Naive thymus-derived CD4-positive, alpha-beta T cell (primary cell): ENCODE measurements around the gene PRKN. TPM values are rescaled to one million over a fixed set of nuclear protein-coding genes. Genes with fewer than 3 reads are reported as not detected.

ENCODE experiments used
- ATAC-seq: fragments of 150-1000 bp; cut with Tn5 transposase; 2 replicates; pipeline ENCODE4 v1.10.0; 2021; ENCODE audit warnings: mild to moderate bottlenecking, moderate library complexity
- CTCF ChIA-PET: fragments of 350-600 bp; sonication (Branson Sonifier 250); formaldehyde crosslinking; loops from one replicate; lab custom pipeline; 2021; ENCODE audit warnings: antibody characterized with exemption; lab: Charles Lee
- POLR2A ChIA-PET: fragments of 350-600 bp; sonication (Branson Sonifier 250); formaldehyde crosslinking; loops from one replicate; lab custom pipeline; 2021; ENCODE audit warnings: antibody characterized with exemption, inconsistent platforms; lab: Charles Lee
- DNase-seq, 9 donors: peaks; one replicate each; pipeline versions ENCODE4 v3.0.0 to v3.0.0-alpha.2; 2020 to 2022; ENCODE audit warnings: mixed read lengths in 1 of 9
- H3K27ac ChIP-seq: one replicate; pipeline ENCODE4 v1.7.0; 2013; ENCODE audit warnings: mild to moderate bottlenecking, low read depth, low read length, moderate library complexity
- H3K27me3 ChIP-seq, 2 donors: one replicate each; pipeline ENCODE4 v1.7.0; 2013; ENCODE audit warnings: low read length in 2 of 2, mild to moderate bottlenecking in 2 of 2, moderate library complexity in 2 of 2; ENCODE audit not compliant: control insufficient read depth in 2 of 2, insufficient read depth in 2 of 2
- H3K36me3 ChIP-seq, 3 experiments: 1 replicate in 2 of 3; 2 replicates in 1 of 3; pipeline ENCODE4 v1.7.0; 2013; ENCODE audit warnings: low read length in 3 of 3, mild to moderate bottlenecking in 3 of 3, moderate library complexity in 1 of 3; ENCODE audit not compliant: insufficient read depth in 3 of 3, control insufficient read depth in 2 of 3
- H3K4me1 ChIP-seq, 2 donors: one replicate each; pipeline ENCODE4 v1.7.0; 2013; ENCODE audit warnings: low read length in 2 of 2, mild to moderate bottlenecking in 2 of 2, moderate library complexity in 1 of 2; ENCODE audit not compliant: control insufficient read depth in 2 of 2, insufficient read depth in 2 of 2
- H3K4me3 ChIP-seq: 2 replicates; pipeline ENCODE4 v1.7.0; 2013; ENCODE audit warnings: mild to moderate bottlenecking, low read length
- H3K9me3 ChIP-seq, 3 experiments: 1 replicate in 2 of 3; 2 replicates in 1 of 3; pipeline ENCODE4 v1.7.0; 2013; ENCODE audit warnings: low read length in 3 of 3; ENCODE audit not compliant: control insufficient read depth in 2 of 3
- H3K27ac Mint-ChIP-seq, 9 donors: one replicate each; pipeline ENCODE4 v1.8.0; 2020 to 2022; ENCODE audit warnings: mixed read lengths in 9 of 9, mild to moderate bottlenecking in 8 of 9, moderate library complexity in 5 of 9, inconsistent platforms in 2 of 9
- H3K27me3 Mint-ChIP-seq, 5 donors: one replicate each; pipeline ENCODE4 v1.8.0; 2021 to 2022; ENCODE audit warnings: mixed read lengths in 5 of 5, mild to moderate bottlenecking in 1 of 5
- H3K36me3 Mint-ChIP-seq, 5 donors: one replicate each; pipeline ENCODE4 v1.8.0; 2020 to 2022; ENCODE audit warnings: mixed read lengths in 5 of 5, mild to moderate bottlenecking in 3 of 5, inconsistent platforms in 1 of 5
- H3K4me1 Mint-ChIP-seq, 7 donors: one replicate each; pipeline ENCODE4 v1.8.0; 2020 to 2022; ENCODE audit warnings: mixed read lengths in 7 of 7, mild to moderate bottlenecking in 3 of 7, inconsistent platforms in 1 of 7
- H3K4me3 Mint-ChIP-seq, 10 donors: one replicate each; pipeline ENCODE4 v1.8.0; 2020 to 2022; ENCODE audit warnings: mild to moderate bottlenecking in 10 of 10, mixed read lengths in 10 of 10, moderate library complexity in 6 of 10, inconsistent platforms in 2 of 10
- H3K9me3 Mint-ChIP-seq, 11 donors: one replicate each; pipeline ENCODE4 v1.8.0; 2020 to 2022; ENCODE audit warnings: mixed read lengths in 11 of 11, mild to moderate bottlenecking in 4 of 11, inconsistent platforms in 1 of 11, moderate library complexity in 1 of 11
- intact Hi-C, 2 donors: fragments of 100-400 bp; cut with micrococcal nuclease; formaldehyde crosslinking; loops; one replicate each; pipeline ENCODE4 v1.15.1; 2023
- polyA plus RNA-seq, 2 donors: library from polyadenylated mRNA; unstranded; fragments of 300-500 nt; fragmentation: Illumina TruSeq; gene quantifications; one replicate each; pipeline ENCODE4 v1.2.3, GENCODE V29; 2021
- total RNA-seq, 6 experiments: library from RNA in 5 of 6; stranded (reverse) in 5 of 6; gene quantifications; 1 replicate in 5 of 6; 2 replicates in 1 of 6; pipeline ENCODE4 v1.2.3 and lab custom pipeline; 2021 to 2026

PRKN gene
- total and polyA plus RNA-seq, 7 experiments from 2014 or later, result 0.44 to 10.3 (median 8.1) TPM

GRCh38 chr6:162612613-162613012, 115.0 kb downstream of the PRKN start:
- intact Hi-C loops, result no loop called here
- ATAC-seq, result no peak
- H3K27ac Mint-ChIP-seq, result no peak overlapping the region

GRCh38 chr6:162610351-162610750, 117.2 kb downstream of the PRKN start:
- no peaks in the 10 kb centered on the region for H3K4me1 ChIP-seq
- CTCF ChIA-PET, result no interaction called here
- H3K36me3 ChIP-seq, result no peaks in the 10 kb centered on the region
- H3K9me3 ChIP-seq, result no peaks in the 10 kb centered on the region
- no peaks in the 10 kb centered on the region for H3K27me3 ChIP-seq
- POLR2A ChIA-PET, result no interaction called here
- Mint-ChIP-seq H3K36me3 (peaks cover 0 to 6% (median 0%) of the 10 kb centered on the region in 5 donors), H3K4me3 (no peak overlapping the region), H3K27ac (no peak overlapping the region), H3K4me1 (no peaks in the 10 kb centered on the region), H3K27me3 (no peaks in the 10 kb centered on the region), H3K9me3 (peaks cover 0 to 4% (median 0%) of the 10 kb centered on the region in 11 donors)
- intact Hi-C loops, result no loop called here
- DNase-seq (no peak), ATAC-seq (no peak)
- H3K4me3 ChIP-seq, result no peak overlapping the region
- no peak overlapping the region for H3K27ac ChIP-seq

More at GRCh38 chr6:162612613-162613012, 115.0 kb downstream of the PRKN start:
- peaks cover 0 to 4% (median 0%) of the 10 kb centered on the region in 11 donors for H3K9me3 Mint-ChIP-seq
- Histone ChIP-seq H3K36me3 (no peaks in the 10 kb centered on the region), H3K9me3 (no peaks in the 10 kb centered on the region), H3K27me3 (no peaks in the 10 kb centered on the region), H3K4me1 (no peaks in the 10 kb centered on the region), H3K27ac (no peak overlapping the region), H3K4me3 (no peak overlapping the region)
- H3K27me3 Mint-ChIP-seq, result no peaks in the 10 kb centered on the region
- H3K4me3 Mint-ChIP-seq, result no peak overlapping the region
- H3K36me3 Mint-ChIP-seq, result peaks cover 0 to 6% (median 0%) of the 10 kb centered on the region in 5 donors
- DNase-seq, result no peak
- ChIA-PET POLR2A (no interaction called here), CTCF (no interaction called here)
- peaks cover 0 to 1% (median 0%) of the 10 kb centered on the region in 7 donors for H3K4me1 Mint-ChIP-seq

- Mint-ChIP-seq H3K4me3 (no peak overlapping the region), H3K9me3 (peaks cover 0 to 1% (median 0%) of the 10 kb centered on the region in 11 donors), H3K36me3 (peaks cover 0 to 10% (median 0%) of the 10 kb centered on the region in 5 donors), H3K27me3 (no peaks in the 10 kb centered on the region), H3K4me1 (peaks cover 0 to 5% (median 0%) of the 10 kb centered on the region in 7 donors), H3K27ac (no peak overlapping the region)
- intact Hi-C loops, result no loop called here
- H3K27me3 ChIP-seq, result no peaks in the 10 kb centered on the region
- ATAC-seq (no peak), DNase-seq (no peak)
- CTCF ChIA-PET, result no interaction called here
- no peaks in the 10 kb centered on the region for H3K4me1 ChIP-seq
- no peaks in the 10 kb centered on the region for H3K9me3 ChIP-seq
- no peak overlapping the region for H3K4me3 ChIP-seq
- POLR2A ChIA-PET, result no interaction called here
- no peaks in the 10 kb centered on the region for H3K36me3 ChIP-seq
- H3K27ac ChIP-seq, result no peak overlapping the region
Measured at GRCh38 chr6:162605881-162606280, 121.7 kb downstream of the PRKN start.

DNA sequence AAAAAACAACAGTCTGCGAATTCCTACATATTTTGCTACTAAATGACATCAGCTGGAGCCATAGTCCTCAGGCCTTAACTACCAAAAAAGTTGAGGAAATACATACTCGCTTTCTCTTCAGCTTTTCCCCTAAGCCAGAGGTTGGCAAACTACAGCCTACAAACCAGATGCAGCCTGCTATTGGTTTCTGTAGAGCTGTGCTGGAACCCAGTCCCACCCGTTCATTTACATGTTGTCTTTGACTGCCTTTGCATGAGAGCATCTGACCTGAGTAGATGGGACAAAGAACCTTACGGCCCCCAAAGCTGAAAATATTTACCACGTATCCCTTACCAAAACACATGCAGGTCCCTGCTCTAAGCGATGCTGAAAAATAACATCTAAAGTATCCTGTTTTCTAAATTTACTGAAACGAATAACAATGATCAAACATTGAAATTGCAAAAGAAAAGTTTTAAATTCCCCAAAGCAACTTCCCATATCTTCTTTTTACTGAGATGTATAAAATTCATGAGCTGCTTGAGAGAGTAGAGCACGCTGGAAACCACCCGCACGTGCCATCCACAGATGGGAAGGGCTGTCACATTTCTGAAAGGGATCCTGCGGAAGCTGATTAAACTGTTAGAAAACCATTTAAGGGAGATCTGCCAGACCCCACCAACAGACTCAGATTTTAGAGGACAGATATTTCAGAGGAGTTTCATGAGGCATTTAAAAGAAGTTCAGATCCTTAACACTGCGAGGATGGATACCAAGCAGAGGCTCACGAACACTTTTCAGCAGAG, 124.1 kb downstream of the PRKN start:
- Mint-ChIP-seq H3K27me3 (no peaks in the 10 kb centered on the region), H3K4me3 (no peak overlapping the region), H3K9me3 (peaks cover 0 to 3% (median 0%) of the 10 kb centered on the region in 11 donors), H3K27ac (no peak overlapping the region), H3K4me1 (peaks cover 0 to 5% (median 0%) of the 10 kb centered on the region in 7 donors), H3K36me3 (peaks cover 0 to 14% (median 5%) of the 10 kb centered on the region in 5 donors)
- ATAC-seq, result no peak
- Histone ChIP-seq H3K36me3 (no peaks in the 10 kb centered on the region), H3K4me3 (no peak overlapping the region), H3K4me1 (no peaks in the 10 kb centered on the region), H3K27me3 (no peaks in the 10 kb centered on the region), H3K9me3 (no peaks in the 10 kb centered on the region), H3K27ac (no peak overlapping the region)
- ChIA-PET POLR2A (no interaction called here), CTCF (no interaction called here)
- intact Hi-C loops, result no loop called here
- no peak for DNase-seq

- intact Hi-C loops, result no loop called here
- H3K9me3 ChIP-seq, result no peaks in the 10 kb centered on the region
- no peaks in the 10 kb centered on the region for H3K4me1 ChIP-seq
- Mint-ChIP-seq H3K4me1 (peaks cover 0 to 5% (median 0%) of the 10 kb centered on the region in 7 donors), H3K9me3 (peaks cover 0 to 3% (median 0%) of the 10 kb centered on the region in 11 donors), H3K4me3 (no peak overlapping the region), H3K27me3 (no peaks in the 10 kb centered on the region), H3K36me3 (peaks cover 0 to 14% (median 5%) of the 10 kb centered on the region in 5 donors), H3K27ac (no peak overlapping the region)
- H3K36me3 ChIP-seq, result no peaks in the 10 kb centered on the region
- DNase-seq, result no peak
- ATAC-seq, result no peak
- H3K27me3 ChIP-seq, result no peaks in the 10 kb centered on the region
- ChIA-PET POLR2A (no interaction called here), CTCF (no interaction called here)
- H3K27ac ChIP-seq, result no peak overlapping the region
- H3K4me3 ChIP-seq, result no peak overlapping the region
Measured at GRCh38 chr6:162602759-162603158, 124.8 kb downstream of the PRKN start.

DNA sequence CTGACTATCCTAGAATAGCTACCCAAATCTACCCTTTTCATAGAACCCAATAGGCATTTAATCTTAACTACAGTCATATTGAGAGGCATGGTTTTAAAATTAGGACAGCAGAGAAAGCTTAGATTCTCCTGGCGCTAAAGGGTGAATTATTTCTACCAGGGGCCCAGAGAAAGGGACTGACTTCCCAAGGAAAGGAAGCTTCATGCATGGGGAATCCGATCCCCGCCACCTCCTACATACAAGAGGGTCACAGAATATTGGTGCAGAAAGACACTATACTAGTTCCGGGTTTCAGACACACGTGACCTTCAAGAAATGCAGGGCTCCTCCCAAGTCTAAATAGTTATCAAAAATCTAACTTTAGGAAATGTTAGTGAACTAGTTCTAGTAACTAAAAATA, 130.9 kb downstream of the PRKN start:
- H3K27ac Mint-ChIP-seq, result no peak overlapping the region
- Histone ChIP-seq H3K27ac (no peak overlapping the region), H3K36me3 (no peaks in the 10 kb centered on the region), H3K27me3 (no peaks in the 10 kb centered on the region), H3K4me1 (no peaks in the 10 kb centered on the region), H3K4me3 (no peak overlapping the region), H3K9me3 (no peaks in the 10 kb centered on the region)
- POLR2A ChIA-PET, result no interaction called here
- CTCF ChIA-PET, result no interaction called here
- intact Hi-C loops, result no loop called here
- no peak overlapping the region for H3K4me3 Mint-ChIP-seq
- peaks cover 0 to 16% (median 4%) of the 10 kb centered on the region in 5 donors for H3K36me3 Mint-ChIP-seq
- DNase-seq (no peak), ATAC-seq (no peak)
- no peaks in the 10 kb centered on the region for H3K4me1 Mint-ChIP-seq
- no peaks in the 10 kb centered on the region for H3K27me3 Mint-ChIP-seq
- peaks cover 0 to 3% (median 0%) of the 10 kb centered on the region in 11 donors for H3K9me3 Mint-ChIP-seq

DNA sequence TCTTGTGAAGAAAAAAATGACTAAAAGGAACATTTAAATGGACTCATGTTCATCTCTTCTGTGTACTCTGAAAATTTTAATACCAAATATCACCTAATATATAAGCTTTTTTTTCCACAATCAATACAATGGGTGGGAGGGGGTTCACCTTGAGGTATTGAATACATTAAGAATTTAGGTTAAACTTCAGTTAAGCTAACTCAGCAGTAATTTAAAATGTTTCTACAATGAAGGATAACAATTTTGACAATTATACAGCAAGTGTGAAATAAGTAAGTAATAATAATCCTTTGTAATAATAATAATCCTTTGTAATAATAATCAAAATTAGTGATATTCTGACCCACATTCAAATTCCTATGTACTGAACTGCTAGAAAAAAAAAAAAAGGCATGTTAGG, 136.0 kb downstream of the PRKN start:
- DNase-seq (no peak), ATAC-seq (no peak)
- Histone ChIP-seq H3K27ac (no peak overlapping the region), H3K4me1 (no peaks in the 10 kb centered on the region), H3K27me3 (no peaks in the 10 kb centered on the region), H3K36me3 (no peaks in the 10 kb centered on the region), H3K9me3 (no peaks in the 10 kb centered on the region), H3K4me3 (no peak overlapping the region)
- intact Hi-C loops, result no loop called here
- H3K36me3 Mint-ChIP-seq, result peaks cover 0 to 11% (median 0%) of the 10 kb centered on the region in 5 donors
- POLR2A ChIA-PET, result no interaction called here
- H3K4me3 Mint-ChIP-seq, result no peak overlapping the region
- H3K27me3 Mint-ChIP-seq, result no peaks in the 10 kb centered on the region
- CTCF ChIA-PET, result no interaction called here
- H3K27ac Mint-ChIP-seq, result no peak overlapping the region
- H3K4me1 Mint-ChIP-seq, result no peaks in the 10 kb centered on the region
- peaks cover 0 to 5% (median 0%) of the 10 kb centered on the region in 11 donors for H3K9me3 Mint-ChIP-seq
